ENCODE results near the gene PLEKHF1.

The PLEKHF1 gene

DNA sequence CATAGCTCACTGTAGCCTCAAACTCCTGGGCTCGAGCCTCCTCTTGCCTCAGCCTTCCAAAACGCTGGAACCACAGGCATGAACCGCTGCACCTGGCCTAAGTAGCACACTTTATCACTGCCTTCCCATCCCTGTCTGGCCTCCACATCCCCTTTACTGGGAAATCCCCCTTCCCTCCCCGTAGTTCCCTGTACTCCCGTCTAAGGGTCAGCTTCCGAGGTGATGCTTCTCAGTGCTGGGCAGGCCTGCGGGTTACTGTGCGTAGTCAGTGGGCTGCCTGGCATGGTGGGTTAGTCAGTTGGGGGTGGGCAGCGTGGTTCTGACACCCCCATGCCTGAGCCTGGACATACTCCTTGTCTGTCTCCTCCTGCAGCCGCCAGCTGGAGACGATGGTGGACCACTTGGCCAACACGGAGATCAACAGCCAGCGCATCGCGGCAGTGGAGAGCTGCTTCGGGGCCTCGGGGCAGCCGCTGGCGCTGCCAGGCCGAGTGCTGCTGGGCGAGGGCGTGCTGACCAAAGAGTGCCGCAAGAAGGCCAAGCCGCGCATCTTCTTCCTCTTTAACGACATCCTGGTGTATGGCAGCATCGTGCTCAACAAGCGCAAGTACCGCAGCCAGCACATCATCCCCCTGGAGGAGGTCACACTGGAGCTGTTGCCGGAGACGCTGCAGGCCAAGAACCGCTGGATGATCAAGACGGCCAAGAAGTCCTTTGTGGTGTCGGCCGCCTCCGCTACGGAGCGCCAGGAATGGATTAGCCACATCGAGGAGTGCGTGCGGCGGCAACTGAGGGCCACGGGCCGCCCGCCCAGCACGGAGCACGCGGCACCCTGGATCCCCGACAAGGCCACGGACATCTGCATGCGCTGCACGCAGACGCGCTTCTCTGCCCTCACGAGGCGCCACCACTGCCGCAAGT lies 8.4 kb downstream of the PLEKHF1 start:
- no peak for DNase-seq
- H3K36me3 ChIP-seq, result no peaks in the 10 kb centered on the region
- TF ChIP-seq, protein P1, sequence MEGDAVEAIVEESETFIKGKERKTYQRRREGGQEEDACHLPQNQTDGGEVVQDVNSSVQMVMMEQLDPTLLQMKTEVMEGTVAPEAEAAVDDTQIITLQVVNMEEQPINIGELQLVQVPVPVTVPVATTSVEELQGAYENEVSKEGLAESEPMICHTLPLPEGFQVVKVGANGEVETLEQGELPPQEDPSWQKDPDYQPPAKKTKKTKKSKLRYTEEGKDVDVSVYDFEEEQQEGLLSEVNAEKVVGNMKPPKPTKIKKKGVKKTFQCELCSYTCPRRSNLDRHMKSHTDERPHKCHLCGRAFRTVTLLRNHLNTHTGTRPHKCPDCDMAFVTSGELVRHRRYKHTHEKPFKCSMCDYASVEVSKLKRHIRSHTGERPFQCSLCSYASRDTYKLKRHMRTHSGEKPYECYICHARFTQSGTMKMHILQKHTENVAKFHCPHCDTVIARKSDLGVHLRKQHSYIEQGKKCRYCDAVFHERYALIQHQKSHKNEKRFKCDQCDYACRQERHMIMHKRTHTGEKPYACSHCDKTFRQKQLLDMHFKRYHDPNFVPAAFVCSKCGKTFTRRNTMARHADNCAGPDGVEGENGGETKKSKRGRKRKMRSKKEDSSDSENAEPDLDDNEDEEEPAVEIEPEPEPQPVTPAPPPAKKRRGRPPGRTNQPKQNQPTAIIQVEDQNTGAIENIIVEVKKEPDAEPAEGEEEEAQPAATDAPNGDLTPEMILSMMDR (IDR thresholded peaks at IDR 0.05; ENCODE audit: low read depth, low read length), result no peak
- H3K27ac ChIP-seq, result no peak overlapping the region
- no peak overlapping the region for H3K4me3 ChIP-seq (ENCODE audit: low read depth, low read length)
- H3K9me3 ChIP-seq (ENCODE audit: severe bottlenecking), result no peaks in the 10 kb centered on the region
- H3K27me3 ChIP-seq (ENCODE audit: insufficient read depth, low read depth, severe bottlenecking), result no peaks in the 10 kb centered on the region

DNA sequence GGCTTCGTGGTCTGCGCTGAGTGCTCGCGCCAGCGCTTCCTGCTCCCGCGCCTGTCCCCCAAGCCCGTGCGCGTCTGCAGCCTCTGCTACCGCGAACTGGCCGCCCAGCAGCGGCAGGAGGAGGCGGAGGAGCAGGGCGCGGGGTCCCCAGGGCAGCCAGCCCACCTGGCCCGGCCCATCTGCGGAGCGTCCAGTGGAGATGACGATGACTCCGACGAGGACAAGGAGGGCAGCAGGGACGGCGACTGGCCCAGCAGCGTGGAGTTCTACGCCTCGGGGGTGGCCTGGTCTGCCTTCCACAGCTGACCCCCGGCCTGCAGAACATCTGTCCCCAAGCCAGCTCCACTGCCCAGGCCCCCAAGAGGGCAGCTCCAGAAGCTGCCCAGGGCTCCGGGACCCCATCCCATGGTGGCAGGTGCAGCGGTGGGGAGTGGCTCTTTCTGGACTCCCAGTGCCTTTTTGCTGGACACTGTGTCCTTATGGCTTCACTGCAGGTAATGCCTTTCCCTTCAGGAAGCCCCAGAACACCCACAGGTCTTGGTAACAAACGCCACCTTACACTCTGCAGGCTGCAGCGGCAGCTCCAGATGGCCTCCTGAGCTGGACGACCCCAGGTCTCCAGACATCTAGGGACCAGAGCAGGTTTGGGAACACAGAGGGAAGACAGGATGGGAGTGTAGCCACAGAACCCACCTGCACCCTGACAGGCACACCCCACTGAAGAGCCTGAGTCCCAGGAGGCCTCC lies 9.3 kb downstream of the PLEKHF1 start:
- DNase-seq, result no peak
- H3K9me3 ChIP-seq (ENCODE audit: severe bottlenecking), result no peaks in the 10 kb centered on the region
- H3K4me3 ChIP-seq (ENCODE audit: low read depth, low read length), result no peak overlapping the region
- H3K36me3 ChIP-seq, result no peaks in the 10 kb centered on the region
- TF ChIP-seq, protein P1 (IDR thresholded peaks at IDR 0.05; ENCODE audit: low read depth, low read length), result no peak
- H3K27ac ChIP-seq, result no peak overlapping the region
- H3K27me3 ChIP-seq (ENCODE audit: insufficient read depth, low read depth, severe bottlenecking), result no peaks in the 10 kb centered on the region

DNA sequence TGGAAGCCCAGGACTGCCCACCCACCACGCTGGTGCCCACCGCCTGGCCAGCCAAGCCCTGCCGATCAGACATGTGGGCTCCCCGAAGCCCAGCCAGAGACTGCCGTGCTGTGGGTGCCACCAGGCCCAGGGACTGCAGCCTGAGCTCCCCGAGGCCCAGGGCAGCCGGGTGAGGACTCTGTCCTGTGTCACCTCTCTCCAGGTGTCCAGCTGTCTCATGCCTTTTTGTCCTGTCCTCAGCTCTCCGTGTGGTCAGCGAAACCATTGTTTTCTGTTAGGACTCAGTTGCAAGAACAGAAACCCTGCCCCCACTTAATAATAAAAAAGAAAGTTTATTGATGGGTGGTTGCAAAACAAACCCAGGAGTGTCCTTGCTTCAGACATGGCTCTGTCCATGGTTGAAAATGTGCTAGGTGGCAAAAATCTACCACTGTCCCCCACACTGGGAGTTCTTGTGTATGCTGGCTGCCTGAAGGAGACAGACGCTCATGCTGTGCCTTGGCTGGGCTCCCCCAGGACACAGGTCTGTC lies 9.9 kb downstream of the PLEKHF1 start:
- Histone ChIP-seq H3K27ac (no peak overlapping the region), H3K4me3 (ENCODE audit: low read depth, low read length) (no peak overlapping the region), H3K9me3 (ENCODE audit: severe bottlenecking) (no peaks in the 10 kb centered on the region), H3K27me3 (ENCODE audit: insufficient read depth, low read depth, severe bottlenecking) (no peaks in the 10 kb centered on the region), H3K36me3 (no peaks in the 10 kb centered on the region)
- DNase-seq, result no peak
- TF ChIP-seq, protein P1 (IDR thresholded peaks at IDR 0.05; ENCODE audit: low read depth, low read length), result no peak

DNA sequence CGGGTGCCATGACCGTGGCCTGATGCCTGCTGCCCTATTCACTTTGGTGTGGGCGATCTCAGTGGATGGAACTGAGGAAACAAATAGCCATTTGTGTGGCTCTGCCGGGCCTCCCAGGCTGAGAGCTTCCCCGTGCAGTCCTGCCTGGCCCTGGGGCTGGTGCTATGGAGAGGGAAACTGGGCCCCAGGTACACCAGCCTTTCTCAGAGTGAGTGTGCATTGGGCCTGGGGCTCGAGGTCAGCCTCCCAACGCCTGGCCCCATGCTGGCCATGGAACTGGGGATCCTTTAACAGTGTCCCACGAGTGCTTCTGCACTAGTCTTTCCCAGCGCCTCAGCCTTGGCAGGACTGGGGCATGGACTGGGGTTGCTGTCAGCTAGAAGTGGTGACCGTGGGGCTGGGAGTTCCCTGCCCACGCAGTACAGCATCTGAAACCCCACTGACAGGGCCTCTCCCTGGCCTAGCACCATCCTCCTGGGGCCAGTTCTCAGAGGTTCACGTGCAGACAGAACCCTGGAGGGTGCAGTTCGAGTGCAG lies 10.5 kb downstream of the PLEKHF1 start:
- Histone ChIP-seq H3K27me3 (ENCODE audit: insufficient read depth, low read depth, severe bottlenecking) (no peaks in the 10 kb centered on the region), H3K27ac (no peak overlapping the region), H3K4me3 (ENCODE audit: low read depth, low read length) (no peak overlapping the region), H3K9me3 (ENCODE audit: severe bottlenecking) (no peaks in the 10 kb centered on the region), H3K36me3 (no peaks in the 10 kb centered on the region)
- TF ChIP-seq, protein P1 (IDR thresholded peaks at IDR 0.05; ENCODE audit: low read depth, low read length), result no peak
- DNase-seq, result no peak

DNA sequence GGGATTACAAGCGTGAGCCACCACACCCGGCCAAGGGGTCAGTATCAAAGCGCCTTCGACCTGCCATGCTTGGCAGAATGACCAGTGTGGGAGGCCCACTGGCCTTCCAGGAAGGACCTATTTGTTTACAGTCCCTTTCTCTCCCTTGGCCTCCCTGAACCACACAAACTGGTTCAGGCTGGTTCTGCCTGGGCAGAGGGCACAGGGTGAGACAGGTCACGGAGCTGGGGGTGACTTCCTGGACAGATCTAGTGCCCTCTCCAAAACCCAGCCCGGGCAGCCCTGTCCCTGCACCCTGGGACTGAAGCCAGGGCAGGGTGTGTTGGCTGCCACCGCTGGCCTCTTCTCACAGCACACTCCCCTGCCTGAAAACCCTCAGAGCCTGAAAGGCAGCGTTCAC lies 11.3 kb downstream of the PLEKHF1 start:
- Histone ChIP-seq H3K9me3 (ENCODE audit: severe bottlenecking) (no peaks in the 10 kb centered on the region), H3K4me3 (ENCODE audit: low read depth, low read length) (no peak overlapping the region), H3K27me3 (ENCODE audit: insufficient read depth, low read depth, severe bottlenecking) (no peaks in the 10 kb centered on the region), H3K36me3 (no peaks in the 10 kb centered on the region), H3K27ac (no peak overlapping the region)
- DNase-seq, result no peak
- TF ChIP-seq, protein P1 (IDR thresholded peaks at IDR 0.05; ENCODE audit: low read depth, low read length), result no peak

All from WERI-Rb-1 (cell line).